ENCODE measurements around the gene SORT1. TPM values are rescaled to one million over a fixed set of nuclear protein-coding genes. Genes with fewer than 3 reads are reported as not detected.

SORT1 gene
- total and polyA plus RNA-seq, 2 of the 13 experiments (the other 11 are each of a cell fraction or from before 2014, with no cell fraction given): 32.4 to 93.0 TPM

- TF ChIP-seq ZNF280D (CRISPR knock-in tag; IDR thresholded peaks at IDR 0.05): no peak
- 0 out of 2 replicates have a peak, but pooled peaks have one; percentile 32 for TF ChIP-seq ZNF598 (CRISPR knock-in tag; IDR thresholded peaks at IDR 0.05; ENCODE audit: borderline replicate concordance)
- TF ChIP-seq SUZ12 (IDR thresholded peaks at IDR 0.05; ENCODE audit: low read depth, low read length): no peak
- TF ChIP-seq WIZ (CRISPR knock-in tag; IDR thresholded peaks at IDR 0.05): no peak
- TF ChIP-seq HNRNPH1 (optimal IDR thresholded peaks at IDR 0.05; ENCODE audit: low read depth, low read length): no peak
- no peak for TF ChIP-seq ZNF136 (CRISPR knock-in tag; IDR thresholded peaks at IDR 0.05; ENCODE audit: low read depth)
- TF ChIP-seq ZNF468 (CRISPR knock-in tag; IDR thresholded peaks at IDR 0.05): no peak
- TF ChIP-seq ZNF660 (CRISPR knock-in tag; IDR thresholded peaks at IDR 0.05; ENCODE audit: borderline replicate concordance, low read depth): no peak
- peak; percentile 32; the same call in 1 of the 2 replicates for TF ChIP-seq ZNF124 (CRISPR knock-in tag; IDR thresholded peaks at IDR 0.05)
- no peak for TF ChIP-seq CC2D1A (CRISPR knock-in tag; IDR thresholded peaks at IDR 0.05)
- TF ChIP-seq, protein P1, sequence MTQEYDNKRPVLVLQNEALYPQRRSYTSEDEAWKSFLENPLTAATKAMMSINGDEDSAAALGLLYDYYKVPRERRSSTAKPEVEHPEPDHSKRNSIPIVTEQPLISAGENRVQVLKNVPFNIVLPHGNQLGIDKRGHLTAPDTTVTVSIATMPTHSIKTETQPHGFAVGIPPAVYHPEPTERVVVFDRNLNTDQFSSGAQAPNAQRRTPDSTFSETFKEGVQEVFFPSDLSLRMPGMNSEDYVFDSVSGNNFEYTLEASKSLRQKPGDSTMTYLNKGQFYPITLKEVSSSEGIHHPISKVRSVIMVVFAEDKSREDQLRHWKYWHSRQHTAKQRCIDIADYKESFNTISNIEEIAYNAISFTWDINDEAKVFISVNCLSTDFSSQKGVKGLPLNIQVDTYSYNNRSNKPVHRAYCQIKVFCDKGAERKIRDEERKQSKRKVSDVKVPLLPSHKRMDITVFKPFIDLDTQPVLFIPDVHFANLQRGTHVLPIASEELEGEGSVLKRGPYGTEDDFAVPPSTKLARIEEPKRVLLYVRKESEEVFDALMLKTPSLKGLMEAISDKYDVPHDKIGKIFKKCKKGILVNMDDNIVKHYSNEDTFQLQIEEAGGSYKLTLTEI (CRISPR knock-in tag; conservative IDR thresholded peaks at IDR 0.05): no peak
- TF ChIP-seq ZNF207 (IDR thresholded peaks at IDR 0.05; ENCODE audit: borderline replicate concordance): no peak
- peak; percentile 84 for TF ChIP-seq RBFOX2 (IDR thresholded peaks at IDR 0.05; ENCODE audit: low read depth, low read length)
- 0 out of 2 replicates have a peak, but pooled peaks have one; percentile 59 for TF ChIP-seq RFXANK (CRISPR knock-in tag; IDR thresholded peaks at IDR 0.05)
- no peak for TF ChIP-seq CENPX (CRISPR knock-in tag; IDR thresholded peaks at IDR 0.05)
- TF ChIP-seq FOXJ3 (CRISPR knock-in tag; IDR thresholded peaks at IDR 0.05; ENCODE audit: borderline replicate concordance): peak; percentile 51; the same call in 1 of the 2 replicates
- peak; percentile 70; the same call in 1 of the 2 replicates for TF ChIP-seq KDM2A (CRISPR knock-in tag; IDR thresholded peaks at IDR 0.05; ENCODE audit: borderline replicate concordance, low read depth)
- TF ChIP-seq ETV5 (CRISPR knock-in tag; IDR thresholded peaks at IDR 0.05; ENCODE audit: borderline replicate concordance): 0 out of 2 replicates have a peak, but pooled peaks have one; percentile 20
- TF ChIP-seq FLYWCH1 (CRISPR knock-in tag; IDR thresholded peaks at IDR 0.05): no peak
- no peak for TF ChIP-seq ADNP (CRISPR knock-in tag; IDR thresholded peaks at IDR 0.05)
- peak; percentile 39; the same call in 1 of the 2 replicates for TF ChIP-seq PPARG (CRISPR knock-in tag; conservative IDR thresholded peaks at IDR 0.05)
- peak; percentile 66 for TF ChIP-seq HDAC1 (CRISPR knock-in tag; IDR thresholded peaks at IDR 0.05)
- TF ChIP-seq ISX (CRISPR knock-in tag; conservative IDR thresholded peaks at IDR 0.05): no peak
- TF ChIP-seq ZNF709 (CRISPR knock-in tag; IDR thresholded peaks at IDR 0.05): no peak
These were observed 122.9 kb downstream of the SORT1 start (continued) for GRCh38 chr1:109274533-109275476.
